Tibial nerve (tissue), 3 donors: ENCODE data around the gene ZNF778.

Experiments
- CTCF ChIP-seq, 5 experiments: fragments of 200-600 bp in 3 of 5; fragments of 450-650 bp in 2 of 5; sonication (generic) in 3 of 5; IDR thresholded peaks; one replicate each; pipeline ENCODE4 v1.5.1; 2016 to 2019; ENCODE audit warnings: antibody characterized with exemption in 5 of 5, mild to moderate bottlenecking in 3 of 5, moderate library complexity in 2 of 5
- POLR2A ChIP-seq, 2 donors: fragments of 450-650 bp; IDR thresholded peaks; one replicate each; pipeline ENCODE4 v1.6.1; 2017; ENCODE audit warnings: antibody characterized with exemption in 2 of 2, mild to moderate bottlenecking in 2 of 2, moderate library complexity in 2 of 2

GRCh38 chr16:89272631-89273030 lies 55.1 kb downstream of the ZNF778 start:
- no peak for TF ChIP-seq CTCF (IDR thresholded peaks at IDR 0.05)
- no peak for TF ChIP-seq POLR2A (IDR thresholded peaks at IDR 0.05)
